Suppressor macrophage (primary cell): ENCODE data around the gene SLC37A3.
"Not testable (repeated sequence)": the region's sequence is repeated elsewhere in the genome, so short reads cannot be mapped to it uniquely, and the experiment has no call there.

ENCODE experiments used
- DNase-seq, 4 experiments: peaks; one replicate each; pipeline ENCODE4 v3.0.0-alpha.2; 2020 to 2022
- total RNA-seq, 17 experiments: gene quantifications; one replicate each; lab custom pipeline; 2026; ENCODE audit warnings: mixed read lengths in 6 of 17, inconsistent platforms in 3 of 17; lab: John Stamatoyannopoulos, UW

SLC37A3 gene
- total RNA-seq = 0.92 to 13.6 (median 4.9) reads per million in 17 experiments

DNA sequence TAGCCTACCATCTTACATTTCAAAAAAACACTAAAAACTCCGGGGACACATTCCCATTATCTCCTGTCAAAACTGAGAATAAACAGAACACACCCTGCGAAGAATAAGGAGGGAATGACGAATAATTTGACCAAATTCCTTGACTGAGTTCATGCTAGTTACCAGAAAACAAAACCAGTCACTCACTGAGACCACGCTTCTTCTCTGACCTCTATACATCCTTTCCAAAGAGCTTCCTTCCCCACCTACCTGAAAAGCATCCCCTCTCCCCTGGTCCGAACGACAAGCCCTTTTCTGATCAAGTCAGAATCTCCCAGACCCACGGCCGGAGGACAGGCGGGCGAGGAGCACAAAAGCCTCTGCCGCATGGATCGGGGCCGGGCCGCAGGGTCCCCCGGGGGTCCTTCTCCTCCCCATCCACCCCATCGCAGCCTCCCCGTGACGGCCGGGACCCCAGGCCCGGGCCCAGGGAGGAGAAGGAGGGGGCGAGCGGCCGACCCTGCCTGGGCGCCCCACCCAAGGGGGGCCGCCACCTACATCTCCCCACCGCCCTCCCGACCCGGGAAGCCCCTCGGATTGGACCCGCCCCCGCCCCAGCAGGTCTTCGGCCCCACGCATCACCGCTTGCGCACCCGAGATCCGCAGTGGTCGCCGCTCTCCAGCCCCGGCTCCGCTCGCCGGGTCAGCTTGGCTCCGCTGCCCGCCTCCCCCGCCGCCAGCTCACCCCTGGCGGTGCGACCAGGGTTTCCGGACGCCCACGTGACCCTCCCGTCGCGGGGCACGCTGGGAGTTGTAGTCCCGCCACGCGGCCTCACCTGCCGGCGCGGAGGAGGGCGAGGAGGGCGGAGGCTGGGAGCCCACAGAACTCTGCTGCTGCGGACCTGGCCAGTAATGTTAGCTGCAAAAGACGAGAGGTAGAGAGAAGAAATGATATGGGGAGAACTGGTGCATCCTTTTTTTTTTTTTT lies at the start of gene SLC37A3:
SLC37A3 (minus strand) TSS at position 747 of the 967 bp plus-strand sequence. CDS start 16,004 bp downstream, outside the sequence.
- peak; percentile 71 to 88 (median 79) for DNase-seq

GRCh38 chr7:140447841-140448240 lies 49.5 kb upstream of the SLC37A3 start:
- no peak for DNase-seq

GRCh38 chr7:140446467-140446866 lies 48.1 kb upstream of the SLC37A3 start:
- DNase-seq = no peak

DNA sequence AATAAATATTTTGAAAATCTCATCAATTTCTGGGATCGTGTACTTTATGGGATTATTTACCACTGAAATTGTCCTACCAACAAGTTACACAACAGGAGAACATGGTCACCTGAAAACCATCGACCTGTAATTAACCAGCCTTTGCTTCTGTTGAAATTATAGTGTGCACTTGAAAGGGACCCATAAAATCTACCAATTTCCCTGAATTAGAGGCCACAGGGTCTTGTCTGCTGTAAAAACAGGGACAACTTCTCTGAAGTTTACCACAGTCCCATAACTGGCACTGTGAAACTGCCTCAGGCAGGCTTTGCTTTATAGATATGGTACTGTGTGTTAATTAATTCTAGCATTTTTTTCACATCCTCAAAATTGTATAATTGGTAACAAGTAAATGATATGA lies 43.2 kb upstream of the SLC37A3 start:
- DNase-seq = no peak

GRCh38 chr7:140440593-140440992 lies 42.3 kb upstream of the SLC37A3 start:
- DNase-seq = no peak

DNA sequence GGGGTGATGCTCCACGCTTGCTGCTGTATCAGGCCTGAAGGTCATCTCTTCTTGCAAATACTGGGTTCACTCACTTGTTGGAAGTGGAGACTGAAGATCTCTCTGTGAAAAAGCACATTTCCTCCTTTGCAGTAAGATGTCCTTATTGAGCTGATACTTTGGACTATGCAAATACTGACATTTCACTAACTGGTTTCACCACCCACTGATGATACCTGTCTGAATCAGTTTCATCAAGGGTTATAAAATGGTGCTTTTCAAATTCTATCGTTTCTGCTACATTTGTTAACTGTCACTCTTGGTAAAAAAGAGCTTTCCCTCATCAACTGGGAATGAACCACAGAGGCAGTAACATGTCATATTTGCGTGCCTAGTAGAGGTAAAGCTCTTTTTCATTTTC lies 41.0 kb upstream of the SLC37A3 start:
- DNase-seq = no peak

- no peak for DNase-seq
Observed at GRCh38 chr7:140435252-140435895, 37.0 kb upstream of the SLC37A3 start.

- DNase-seq = no peak
Observed at GRCh38 chr7:140433396-140433795, 35.1 kb upstream of the SLC37A3 start.

DNA sequence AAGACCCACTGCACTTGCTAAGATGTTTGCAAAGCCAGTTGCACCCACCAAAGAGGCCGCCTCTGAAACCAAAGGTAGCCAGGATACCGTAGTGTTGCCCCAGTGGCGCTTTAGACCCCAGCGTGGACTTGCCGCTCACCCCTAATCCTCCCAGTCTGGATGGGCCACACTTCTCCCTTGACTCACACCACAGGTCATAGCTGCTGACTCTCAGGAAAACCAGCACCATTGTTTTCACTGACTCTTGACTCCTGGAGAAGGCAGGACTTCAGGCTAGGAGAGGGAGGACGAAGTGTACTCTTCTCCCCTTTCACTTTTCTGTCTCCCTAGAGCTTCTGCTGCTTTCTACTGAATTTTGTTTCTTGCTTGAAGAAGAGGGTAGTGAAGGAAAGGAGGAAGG lies 27.8 kb upstream of the SLC37A3 start:
- DNase-seq = no peak

DNA sequence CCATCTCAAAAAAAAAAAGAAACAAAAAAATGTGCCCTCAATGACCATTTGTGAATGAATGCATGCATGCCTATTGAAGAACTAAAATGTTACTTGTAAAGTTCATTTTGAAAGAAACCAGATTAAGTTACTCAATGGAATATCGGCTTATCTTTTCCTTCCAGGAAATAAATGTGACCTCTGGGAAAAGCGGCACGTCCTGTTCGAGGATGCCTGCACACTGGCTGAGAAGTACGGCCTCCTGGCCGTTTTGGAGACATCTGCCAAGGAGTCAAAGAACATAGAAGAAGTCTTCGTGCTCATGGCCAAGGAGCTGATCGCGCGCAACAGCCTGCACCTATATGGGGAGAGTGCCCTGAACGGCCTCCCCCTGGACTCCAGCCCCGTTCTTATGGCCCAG lies 27.4 kb upstream of the SLC37A3 start:
- no peak for DNase-seq

- DNase-seq = no peak
Observed at GRCh38 chr7:140423501-140423900, 25.2 kb upstream of the SLC37A3 start.

DNA sequence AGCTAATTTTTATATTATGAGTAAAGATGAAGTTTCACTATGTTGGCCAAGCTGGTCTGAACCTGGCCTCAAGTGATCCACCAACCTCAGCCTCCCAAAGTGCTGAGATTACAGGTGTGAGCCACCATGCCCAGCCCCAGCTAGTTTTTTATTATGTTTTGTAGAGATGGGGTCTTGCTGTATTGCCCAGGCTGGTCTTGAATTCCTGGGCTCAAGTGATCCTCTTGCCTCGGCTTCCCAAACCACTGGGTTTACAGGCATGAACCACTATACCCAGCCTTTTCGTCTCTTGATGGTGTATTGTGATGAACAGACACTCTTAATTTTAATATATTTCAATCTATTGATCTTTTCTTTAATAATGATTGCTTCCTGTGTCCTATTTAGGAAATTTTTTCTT lies 23.2 kb upstream of the SLC37A3 start:
- no peak for DNase-seq

- no peak for DNase-seq
Observed at GRCh38 chr7:140418653-140419052, 20.3 kb upstream of the SLC37A3 start.

GRCh38 chr7:140418156-140418472 lies 19.8 kb upstream of the SLC37A3 start:
- not testable (repeated sequence) for DNase-seq

DNA sequence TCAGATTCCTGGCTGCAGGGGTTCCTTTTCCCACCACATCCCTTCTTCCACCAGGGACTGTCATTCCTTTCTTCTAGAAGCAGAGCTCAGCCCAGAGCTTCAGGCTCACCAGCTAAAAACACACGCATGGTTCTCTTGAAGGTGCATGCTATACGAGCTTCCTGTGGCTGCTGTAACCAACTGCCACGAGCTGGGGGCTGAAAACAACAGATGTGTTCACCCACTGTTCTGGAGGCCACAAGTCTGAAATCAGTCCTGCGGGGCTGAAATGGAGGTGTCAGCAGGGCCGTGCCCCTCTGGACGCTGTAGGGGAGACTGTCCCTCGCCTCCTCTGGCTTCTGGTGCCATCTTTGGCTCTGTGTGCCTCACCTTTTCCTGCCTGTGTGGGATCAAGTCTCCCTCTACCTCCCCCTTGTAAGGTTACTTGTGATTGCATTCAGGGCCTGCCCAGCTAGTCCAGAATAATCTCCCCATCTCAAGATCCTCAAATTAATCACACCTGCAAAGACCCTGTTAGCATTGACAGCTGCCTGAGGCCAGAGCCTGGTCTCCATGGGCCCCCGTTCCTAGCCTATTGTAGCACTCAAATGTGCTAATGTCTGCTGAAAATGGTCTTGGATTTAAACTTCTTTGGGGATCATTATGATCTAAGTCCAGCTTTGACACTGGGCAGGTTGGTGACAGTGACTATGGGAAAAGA lies 19.3 kb upstream of the SLC37A3 start:
- DNase-seq = no peak

GRCh38 chr7:140416560-140416959 lies 18.2 kb upstream of the SLC37A3 start:
- no peak for DNase-seq

- not testable (repeated sequence) for DNase-seq
Observed at GRCh38 chr7:140415816-140416215, 17.5 kb upstream of the SLC37A3 start.

- no peak for DNase-seq
Observed at GRCh38 chr7:140415361-140415760, 17.0 kb upstream of the SLC37A3 start.

GRCh38 chr7:140404565-140405065 lies 6.3 kb upstream of the SLC37A3 start:
- DNase-seq = no peak

DNA sequence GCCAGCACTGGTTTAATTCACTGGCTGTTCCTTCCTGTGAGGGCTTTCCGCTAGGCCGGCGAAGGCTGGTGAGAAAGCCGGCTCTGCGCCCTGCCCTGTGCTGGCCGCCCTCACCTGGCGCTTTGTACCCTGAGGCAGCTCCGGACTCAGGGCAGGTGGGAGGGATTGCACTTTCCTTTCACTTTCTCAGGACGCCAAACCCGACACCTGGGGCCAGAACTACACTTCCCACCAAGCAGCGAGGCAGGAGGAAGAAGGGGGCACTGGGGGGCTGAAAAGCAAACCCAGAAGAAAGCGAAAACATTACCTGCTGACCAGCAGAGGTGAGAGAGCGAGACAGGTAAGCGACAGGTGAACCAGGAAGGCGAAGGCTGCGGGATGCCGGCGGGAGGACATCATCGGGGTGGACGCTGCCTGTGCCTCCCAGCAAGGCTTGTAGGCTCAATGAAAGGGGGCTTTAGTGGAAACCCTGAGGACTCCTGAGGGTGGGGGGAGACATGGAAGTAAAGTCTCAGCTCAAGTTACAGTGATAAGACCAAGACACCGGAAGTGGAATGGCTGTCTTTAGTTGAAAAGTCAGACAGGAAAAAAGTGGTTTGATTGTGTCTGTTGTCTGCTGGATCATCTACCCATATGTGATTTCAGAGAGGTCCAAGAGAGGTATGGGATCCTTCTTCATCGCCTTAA lies 5.7 kb upstream of the SLC37A3 start, which contains the start of gene RAB19:
RAB19 (plus strand) TSS at position 181 of the 687 bp plus-strand sequence. CDS start 3,589 bp downstream, outside the sequence.
- DNase-seq = peak in 1 of 4 experiments; percentile 19

DNA sequence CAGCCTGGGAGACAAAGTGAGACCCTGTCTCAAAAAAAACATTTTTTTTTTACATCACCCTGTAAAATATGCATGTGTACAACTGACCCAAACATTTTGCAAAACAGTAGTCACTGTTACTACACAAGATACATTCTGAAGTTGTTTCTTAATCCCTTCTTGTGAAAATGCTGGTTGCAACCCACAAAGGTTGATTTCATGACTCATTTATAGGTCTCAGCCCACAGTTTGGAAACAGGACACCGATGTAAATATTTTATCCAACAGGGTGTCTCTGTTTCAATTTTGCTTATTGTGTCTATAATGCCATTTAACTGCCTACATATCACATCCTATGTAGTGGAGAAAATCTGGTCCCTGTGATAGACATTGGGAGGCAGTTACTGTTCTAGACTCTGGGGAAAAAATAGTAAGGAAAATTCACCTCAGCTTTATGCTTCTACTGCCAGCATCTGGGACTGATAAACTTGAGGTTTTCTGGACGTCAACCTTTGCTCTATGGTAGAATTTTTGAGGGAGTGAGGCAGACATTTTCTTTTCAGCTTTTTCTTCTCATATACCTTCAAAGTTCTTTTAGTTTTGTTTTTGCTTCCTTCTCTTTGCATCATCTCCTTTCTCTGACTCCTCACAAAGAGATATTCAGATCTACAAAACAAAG lies 4.0 kb upstream of the SLC37A3 start:
- peak in 2 of 4 experiments; percentile 37 to 51 for DNase-seq

DNA sequence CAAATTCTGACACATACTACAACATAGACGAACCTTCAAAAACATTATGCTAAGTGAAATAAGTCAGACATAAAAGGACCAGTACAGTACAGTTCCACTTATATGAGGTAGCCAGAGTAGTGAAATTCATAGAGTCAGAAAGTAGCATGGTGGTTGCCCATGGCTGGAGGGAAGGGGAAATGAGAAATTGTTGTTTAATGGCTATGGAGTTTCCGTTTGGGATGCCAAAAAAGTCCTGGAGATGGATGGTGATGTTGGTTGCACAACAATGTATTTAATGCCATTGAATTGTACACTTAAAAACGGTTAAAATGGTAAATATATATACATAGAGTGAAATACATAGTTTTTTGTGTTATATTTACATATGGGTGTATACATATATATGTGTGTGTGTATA lies 2.1 kb upstream of the SLC37A3 start:
- no peak for DNase-seq
